GM12878 (cell line): ENCODE data around the gene PDZD2. TPM values are rescaled to one million over a fixed set of nuclear protein-coding genes. Genes with fewer than 3 reads are reported as not detected.

Experiments used
- ATAC-seq: fragments of 200-7000 bp; cut with Tn5 transposase; 3 replicates; pipeline ENCODE4 v1.9.1; 2020; ENCODE audit warnings: mild to moderate bottlenecking, moderate library complexity
- BruUV-seq: library from RNA; stranded (reverse); fragments of 400-500 nt; replicated peaks from 2 replicates; lab custom pipeline; 2021; lab: Mats Ljungman, UMichigan
- CTCF ChIA-PET: fragments of 300-600 bp; sonication (Branson Sonifier 250); formaldehyde crosslinking; extraction: SDS; loops from one replicate; lab custom pipeline; 2021; ENCODE audit warnings: inconsistent platforms; lab: Yijun Ruan, JAX
- POLR2A ChIA-PET: fragments of 350-600 bp; formaldehyde crosslinking; extraction: SDS; loops from one replicate; lab custom pipeline; 2021; ENCODE audit warnings: inconsistent platforms; lab: Charles Lee
- RAD21 ChIA-PET: fragments of 300-600 bp; sonication (Branson Sonifier 250); formaldehyde crosslinking; loops from one replicate; lab custom pipeline; 2023; ENCODE audit warnings: antibody characterized with exemption; ENCODE audit not compliant: unreplicated experiment; lab: Charles Lee
- SMC1A ChIA-PET: fragments of 300-600 bp; sonication (Branson Sonifier 250); formaldehyde crosslinking; loops from one replicate; lab custom pipeline; 2023; ENCODE audit not compliant: unreplicated experiment, uncharacterized antibody; lab: Charles Lee
- DNase-seq: peaks from one replicate; pipeline ENCODE4 v3.0.0-alpha.2; 2011; ENCODE audit warnings: low read depth, low spot score
- FAIRE-seq: peaks from 3 replicates; lab custom pipeline; 2011; peaks lifted over from hg19 to GRCh38; lab: Jason Lieb, UNC
- H2AFZ ChIP-seq: 2 replicates; pipeline ENCODE4 v1.6.0; 2011; ENCODE audit warnings: low read depth, low read length, control low read depth; ENCODE audit not compliant: control insufficient read depth
- H3K27ac ChIP-seq: 2 replicates; pipeline ENCODE4 v1.5.1; 2011; ENCODE audit warnings: control low read depth; ENCODE audit not compliant: control insufficient read depth, insufficient read depth
- H3K27me3 ChIP-seq, 2 experiments: replicated peaks in 1 of 2; 2 replicates each; pipeline versions ENCODE4 v1.6.0 to v1.6.1; 2011; ENCODE audit warnings: low read length in 1 of 2; ENCODE audit not compliant: control insufficient read depth in 2 of 2, insufficient read depth in 2 of 2
- H3K36me3 ChIP-seq, 2 experiments: 2 replicates each; pipeline ENCODE4 v1.5.1; 2011; ENCODE audit warnings: low read length in 1 of 2; ENCODE audit not compliant: control insufficient read depth in 2 of 2, insufficient read depth in 2 of 2
- H3K4me1 ChIP-seq: 2 replicates; pipeline ENCODE4 v1.6.1; 2011; ENCODE audit warnings: mild to moderate bottlenecking, low read length, moderate library complexity, mixed read lengths; ENCODE audit not compliant: control insufficient read depth, insufficient read depth
- H3K4me2 ChIP-seq: 2 replicates; pipeline ENCODE4 v1.6.0; 2011; ENCODE audit warnings: control low read depth; ENCODE audit not compliant: control insufficient read depth, insufficient read depth
- H3K4me3 ChIP-seq: fragments of 200-600 bp; sonication (generic); 2 replicates; pipeline ENCODE4 v1.5.1; 2016
- H3K79me2 ChIP-seq: 2 replicates; pipeline ENCODE4 v1.6.0; 2011; ENCODE audit warnings: low read length; ENCODE audit not compliant: control insufficient read depth, insufficient read depth
- H3K9ac ChIP-seq: 2 replicates; pipeline ENCODE4 v1.8.0; 2011; ENCODE audit warnings: low read length, control low read depth, mixed read lengths; ENCODE audit not compliant: control insufficient read depth, insufficient read depth
- H3K9me3 ChIP-seq: replicated peaks from 3 replicates; pipeline ENCODE4 v1.5.1; 2011; ENCODE audit warnings: mild to moderate bottlenecking, low read length; ENCODE audit not compliant: control insufficient read depth, insufficient read depth
- H4K20me1 ChIP-seq: 2 replicates; pipeline ENCODE4 v1.6.0; 2011; ENCODE audit not compliant: control insufficient read depth, insufficient read depth
- BACH1 ChIP-seq: fragments of 450-650 bp; IDR thresholded peaks from 2 replicates; pipeline ENCODE4 v1.6.1; 2017; ENCODE audit warnings: mild to moderate bottlenecking, borderline replicate concordance
- BHLHE40 ChIP-seq, 2 experiments: fragments of 450-650 bp in 1 of 2; IDR thresholded peaks; 2 replicates each; pipeline ENCODE4 v1.6.1; 2011 to 2017; ENCODE audit warnings: low read depth in 2 of 2, borderline replicate concordance in 1 of 2, improper control_type of control experiment in 1 of 2, low read length in 1 of 2, mild to moderate bottlenecking in 1 of 2
- CUX1 ChIP-seq: IDR thresholded peaks from 2 replicates; pipeline ENCODE4 v1.6.1; 2012; ENCODE audit warnings: improper control_type of control experiment, low read depth, low read length; ENCODE audit not compliant: insufficient replicate concordance
- HSF1 ChIP-seq: fragments of 150-350 bp; IDR thresholded peaks from 2 replicates; pipeline ENCODE4 v1.6.1; 2014; ENCODE audit warnings: mild to moderate bottlenecking, low read depth, low read length
- KDM1A ChIP-seq: fragments of 200-600 bp; sonication (generic); IDR thresholded peaks from 2 replicates; pipeline ENCODE4 v1.6.1; 2016; ENCODE audit warnings: borderline replicate concordance
- MXI1 ChIP-seq: fragments of 150-350 bp; IDR thresholded peaks from 2 replicates; pipeline ENCODE4 v1.6.1; 2011; ENCODE audit warnings: low read depth, mild to moderate bottlenecking, inconsistent platforms, low read length, improper control_type of control experiment
- MYB ChIP-seq: fragments of 150-350 bp; IDR thresholded peaks from 2 replicates; pipeline ENCODE4 v1.6.1; 2014; ENCODE audit warnings: mild to moderate bottlenecking, low read depth, low read length, borderline replicate concordance
- NKRF ChIP-seq: fragments of 450-650 bp; conservative IDR thresholded peaks from 2 replicates; pipeline ENCODE4 v1.6.1; 2017; ENCODE audit warnings: mild to moderate bottlenecking, moderate library complexity
- NR2C1 ChIP-seq: fragments of 450-650 bp; IDR thresholded peaks from 2 replicates; pipeline ENCODE4 v1.6.1; 2017; ENCODE audit warnings: antibody characterized with exemption, mild to moderate bottlenecking, moderate library complexity
- NR2C2 ChIP-seq: IDR thresholded peaks from 2 replicates; pipeline ENCODE4 v1.6.1; 2011; ENCODE audit warnings: borderline replicate concordance, low read depth; ENCODE audit not compliant: control insufficient read depth, insufficient read length
- NRF1 ChIP-seq: conservative IDR thresholded peaks from 2 replicates; pipeline ENCODE4 v1.6.1; 2011; ENCODE audit warnings: mild to moderate bottlenecking, low read depth, low read length, improper control_type of control experiment
- PML ChIP-seq: IDR thresholded peaks from 2 replicates; pipeline ENCODE4 v1.6.1; 2012; ENCODE audit warnings: low read length, inconsistent platforms
- RCOR1 ChIP-seq: conservative IDR thresholded peaks from 2 replicates; pipeline ENCODE4 v1.6.1; 2012; ENCODE audit warnings: low read depth, low read length, improper control_type of control experiment
- RELA ChIP-seq: fragments of 450-650 bp; IDR thresholded peaks from 2 replicates; pipeline ENCODE4 v1.8.0; 2014; ENCODE audit warnings: borderline replicate concordance; ENCODE audit not compliant: partially characterized antibody
- WGBS: methylation state at CpG from one replicate; pipeline ENCODE4 v1.1.6; 2016; ENCODE audit warnings: low lambda C conversion rate; ENCODE audit not compliant: insufficient replicate concordance, insufficient coverage; ENCODE audit errors: missing lambda C conversion rate; 5-methylcytosine and 5-hydroxymethylcytosine counted together
- in situ Hi-C: fragments of 300-500 bp; cut with MboI; formaldehyde crosslinking; loops from 9 replicates; pipeline ENCODE4 v1.14.3; 2018; ENCODE audit warnings: mixed read lengths
- intact Hi-C: fragments of 100-400 bp; cut with micrococcal nuclease; formaldehyde crosslinking; loops from one replicate; pipeline ENCODE4 v1.14.2; 2022; ENCODE audit not compliant: unreplicated experiment
- polyA plus RNA-seq, 11 experiments: library from polyadenylated mRNA; depleted of rRNA in 4 of 11; unstranded in 6 of 11; stranded (reverse) in 5 of 11; fragments of >200 nt; fragmentation: Nextera tagmentation in 4 of 11; fragmentation: Illumina TruSeq in 1 of 11; extraction: Ambion mirVana in 4 of 11; extraction: Trizol in 1 of 11; gene quantifications; 1 replicate in 1 of 11; 2 replicates in 10 of 11; pipeline versions ENCODE4 v1.2.1 to v1.2.3, GENCODE V29; 2011 to 2016; ENCODE audit warnings: inconsistent platforms in 2 of 11, missing spikeins in 2 of 11, low read depth in 1 of 11
- total RNA-seq, 4 experiments: library from RNA; depleted of rRNA in 3 of 4; stranded (reverse); fragments of >200 nt in 3 of 4; fragmentation: Illumina TruSeq in 1 of 4; extraction: Trizol in 1 of 4; gene quantifications; 2 replicates each; pipeline versions ENCODE4 v1.2.1 to v1.2.3, GENCODE V29; 2013 to 2021

Gene PDZD2
- total and polyA plus RNA-seq, 10 of the 15 experiments (the other 5 are each of a cell fraction or from before 2014, with no cell fraction given): 0.01 to 0.58 (median 0.29) TPM; not detected in 3

- Histone ChIP-seq H3K27ac (no peak overlapping the region), H3K79me2 (no peaks in the 10 kb centered on the region), H3K9ac (no peak overlapping the region), H3K4me1 (no peaks in the 10 kb centered on the region), H4K20me1 (0 out of 2 replicates have a peak, but pooled peaks cover 2% of the 10 kb centered on the region), H3K4me2 (no peak overlapping the region), H3K27me3 (no peaks in the 10 kb centered on the region), H3K36me3 (peaks cover 5 to 23% of the 10 kb centered on the region in 2 experiments), H2AFZ (no peak overlapping the region), H3K4me3 (no peak overlapping the region), H3K9me3 (no peaks in the 10 kb centered on the region)
- BruUV-seq: no TSS peak
- 93% methylated on average over 3 of the region's 3 CpGs for WGBS
- ATAC-seq: no peak
- SMC1A ChIA-PET: interaction anchor here (0.7 to 1.5 kb wide), 2 partner anchors 23 to 185 kb away, joined by 3 read pairs; no protein-coding TSS in a partner anchor
- RAD21 ChIA-PET: no interaction called here
- in situ Hi-C loops (no loop called here), intact Hi-C loops (no loop called here)
- no peak for FAIRE-seq
- CTCF ChIA-PET: interaction anchor here (1.1 to 2.4 kb wide), 3 partner anchors 9 to 23 kb away, joined by 3 to 7 read pairs (median 3); no protein-coding TSS in a partner anchor
- no peak for DNase-seq
- POLR2A ChIA-PET: no interaction called here
- TF ChIP-seq RELA (no peak), RCOR1 (no peak), NR2C1 (no peak), MYB (no peak), NR2C2 (no peak), BACH1 (no peak), CUX1 (no peak), PML (no peak), BHLHE40 (IDR thresholded peaks at IDR 0.05; ENCODE audit: borderline replicate concordance in 1 of 2, low read depth in 2 of 2, low read length in 1 of 2) (no peak), NKRF (no peak), NRF1 (no peak), MXI1 (no peak), HSF1 (no peak), KDM1A (no peak)
Measured at GRCh38 chr5:32115985-32116384, 477.1 kb downstream of the PDZD2 start.
